Mesendoderm (in vitro differentiated cells): ENCODE results near the gene UQCR10.

Source experiments
- DNase-seq: peaks from one replicate; pipeline ENCODE4 v3.0.0; 2013
- H2AK5ac ChIP-seq: 2 replicates; pipeline ENCODE4 v1.6.1; 2013; ENCODE audit warnings: low read length, inconsistent platforms
- H2BK120ac ChIP-seq: 2 replicates; pipeline ENCODE4 v1.6.1; 2013; ENCODE audit warnings: low read depth, mild to moderate bottlenecking, low read length, moderate library complexity, mixed read lengths
- H2BK15ac ChIP-seq: replicated peaks from 2 replicates; pipeline ENCODE4 v1.6.1; 2013; ENCODE audit warnings: low read depth, mild to moderate bottlenecking, moderate library complexity
- H2BK5ac ChIP-seq: 2 replicates; pipeline ENCODE4 v1.6.1; 2013; ENCODE audit warnings: low read length, inconsistent platforms
- H3K18ac ChIP-seq: 2 replicates; pipeline ENCODE4 v1.6.1; 2013; ENCODE audit warnings: mild to moderate bottlenecking, low read length, mixed read lengths
- H3K23ac ChIP-seq: one replicate; pipeline ENCODE4 v1.6.1; 2013; ENCODE audit warnings: low read length
- H3K27ac ChIP-seq: 2 replicates; pipeline ENCODE4 v1.5.1; 2013; ENCODE audit warnings: low read depth, mild to moderate bottlenecking, inconsistent platforms, low read length, moderate library complexity
- H3K27me3 ChIP-seq: 2 replicates; pipeline ENCODE4 v1.6.1; 2013; ENCODE audit warnings: low read length, control low read depth, mild to moderate bottlenecking, inconsistent platforms; ENCODE audit not compliant: insufficient read depth, poor library complexity
- H3K36me3 ChIP-seq: 2 replicates; pipeline ENCODE4 v1.6.1; 2013; ENCODE audit warnings: low read length, inconsistent platforms; ENCODE audit not compliant: control insufficient read depth, insufficient read depth
- H3K4ac ChIP-seq: one replicate; pipeline ENCODE4 v1.6.1; 2013; ENCODE audit warnings: low read depth, mild to moderate bottlenecking, low read length, moderate library complexity
- H3K4me1 ChIP-seq: 2 replicates; pipeline ENCODE4 v1.6.1; 2013; ENCODE audit warnings: low read depth, low read length, inconsistent platforms; ENCODE audit not compliant: control insufficient read depth
- H3K4me2 ChIP-seq: 2 replicates; pipeline ENCODE4 v1.6.1; 2013; ENCODE audit warnings: low read length
- H3K4me3 ChIP-seq: 2 replicates; pipeline ENCODE4 v1.5.1; 2013; ENCODE audit warnings: mild to moderate bottlenecking, low read length
- H3K56ac ChIP-seq: one replicate; pipeline ENCODE4 v1.6.1; 2013; ENCODE audit warnings: low read length
- H3K79me1 ChIP-seq: 2 replicates; pipeline ENCODE4 v1.6.1; 2013; ENCODE audit warnings: low read length, inconsistent platforms
- H3K79me2 ChIP-seq: 2 replicates; pipeline ENCODE4 v1.6.1; 2013; ENCODE audit warnings: mild to moderate bottlenecking, low read length; ENCODE audit not compliant: control insufficient read depth, insufficient read depth
- H3K9ac ChIP-seq: 2 replicates; pipeline ENCODE4 v1.6.1; 2013; ENCODE audit warnings: low read length, inconsistent platforms
- H4K5ac ChIP-seq: one replicate; pipeline ENCODE4 v1.6.1; 2013; ENCODE audit warnings: low read length
- H4K8ac ChIP-seq: one replicate; pipeline ENCODE4 v1.6.1; 2013; ENCODE audit warnings: low read depth, mild to moderate bottlenecking, control low read depth, low read length, moderate library complexity
- WGBS: extraction: QIAGEN DNeasy Blood & Tissue Kit; methylation state at CpG from one replicate; pipeline ENCODE4 v1.1.7; 2013; ENCODE audit warnings: low lambda C conversion rate, missing lambda C conversion rate; ENCODE audit not compliant: insufficient coverage; ENCODE audit errors: extremely low coverage; 5-methylcytosine and 5-hydroxymethylcytosine counted together

UQCR10 gene

DNA sequence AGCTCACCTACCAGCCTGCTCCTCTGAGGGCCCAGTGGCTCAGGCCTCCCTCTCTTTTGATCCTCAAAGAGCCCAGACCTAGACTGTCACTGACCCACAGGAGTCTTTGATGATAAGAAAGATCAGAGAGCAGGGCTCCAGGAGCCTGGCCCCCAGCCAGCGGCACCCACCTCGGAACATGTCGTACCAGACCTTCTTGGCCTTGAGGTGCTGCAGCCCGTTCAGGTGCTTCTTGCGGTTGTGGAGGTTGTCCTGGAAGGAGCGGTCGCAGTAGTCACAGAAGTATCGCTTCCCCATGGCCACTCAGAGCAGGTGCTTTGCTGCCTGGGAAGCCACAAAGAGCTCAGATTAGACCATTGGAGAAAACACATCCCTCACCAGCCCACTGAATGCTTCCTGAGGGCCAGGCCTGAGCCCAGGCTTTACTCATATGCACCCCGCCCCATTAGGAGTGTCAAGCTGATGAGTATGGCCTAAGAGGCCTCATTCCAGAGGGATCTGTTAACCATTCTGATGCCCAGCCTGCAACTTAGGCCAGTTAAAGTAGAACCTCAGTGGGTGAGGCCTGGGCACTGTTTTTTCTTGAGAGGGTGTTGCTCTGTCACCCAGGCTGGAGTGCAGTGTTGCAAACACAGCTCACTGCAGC lies 18.8 kb upstream of the UQCR10 start:
- Histone ChIP-seq H3K4me2 (no peak overlapping the region), H3K27ac (no peak overlapping the region), H3K36me3 (no peaks in the 10 kb centered on the region), H4K8ac (no peak overlapping the region), H3K27me3 (no peaks in the 10 kb centered on the region), H2BK5ac (no peak overlapping the region), H3K4me1 (no peaks in the 10 kb centered on the region), H3K79me1 (no peaks in the 10 kb centered on the region), H3K79me2 (no peaks in the 10 kb centered on the region), H3K4ac (no peak overlapping the region), H2BK15ac (no peak overlapping the region), H3K18ac (no peak overlapping the region), H3K9ac (no peak overlapping the region), H4K5ac (no peak overlapping the region), H3K23ac (no peak overlapping the region), H3K4me3 (no peak overlapping the region), H2AK5ac (no peak overlapping the region), H2BK120ac (no peak overlapping the region), H3K56ac (no peak overlapping the region)
- no CpG with 5 or more reads among the region's 9 CpGs for WGBS
- no peak for DNase-seq

DNA sequence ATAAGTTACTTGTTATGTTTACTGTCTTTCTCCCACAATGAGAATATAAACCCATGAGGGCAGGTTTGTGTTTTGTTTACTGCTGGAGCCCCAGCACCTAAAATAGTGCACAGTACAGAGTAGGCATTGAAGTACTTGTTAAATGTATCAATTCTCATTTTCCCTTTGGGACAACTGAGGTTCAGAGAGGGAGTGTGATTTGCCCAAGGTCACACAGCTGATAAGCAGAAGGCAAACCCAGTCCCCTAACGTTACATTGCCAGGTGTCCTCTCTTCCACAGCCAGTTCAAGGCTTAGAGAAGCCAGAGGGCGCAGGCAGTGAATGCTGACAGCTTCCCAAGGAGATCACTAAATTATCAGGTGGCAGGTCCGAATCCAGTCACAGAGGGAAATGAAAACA lies 17.1 kb upstream of the UQCR10 start:
- Histone ChIP-seq H3K4me2 (no peak overlapping the region), H3K4me3 (no peak overlapping the region), H3K9ac (no peak overlapping the region), H3K18ac (no peak overlapping the region), H2BK5ac (no peak overlapping the region), H3K4ac (no peak overlapping the region), H4K5ac (no peak overlapping the region), H3K56ac (no peak overlapping the region), H4K8ac (no peak overlapping the region), H2BK120ac (no peak overlapping the region), H3K23ac (no peak overlapping the region), H3K4me1 (no peaks in the 10 kb centered on the region), H3K27me3 (no peaks in the 10 kb centered on the region), H3K79me2 (no peaks in the 10 kb centered on the region), H3K36me3 (no peaks in the 10 kb centered on the region), H3K79me1 (no peaks in the 10 kb centered on the region), H2AK5ac (no peak overlapping the region), H3K27ac (no peak overlapping the region), H2BK15ac (no peak overlapping the region)
- WGBS: no CpG with 5 or more reads among the region's 3 CpGs
- DNase-seq: no peak

DNA sequence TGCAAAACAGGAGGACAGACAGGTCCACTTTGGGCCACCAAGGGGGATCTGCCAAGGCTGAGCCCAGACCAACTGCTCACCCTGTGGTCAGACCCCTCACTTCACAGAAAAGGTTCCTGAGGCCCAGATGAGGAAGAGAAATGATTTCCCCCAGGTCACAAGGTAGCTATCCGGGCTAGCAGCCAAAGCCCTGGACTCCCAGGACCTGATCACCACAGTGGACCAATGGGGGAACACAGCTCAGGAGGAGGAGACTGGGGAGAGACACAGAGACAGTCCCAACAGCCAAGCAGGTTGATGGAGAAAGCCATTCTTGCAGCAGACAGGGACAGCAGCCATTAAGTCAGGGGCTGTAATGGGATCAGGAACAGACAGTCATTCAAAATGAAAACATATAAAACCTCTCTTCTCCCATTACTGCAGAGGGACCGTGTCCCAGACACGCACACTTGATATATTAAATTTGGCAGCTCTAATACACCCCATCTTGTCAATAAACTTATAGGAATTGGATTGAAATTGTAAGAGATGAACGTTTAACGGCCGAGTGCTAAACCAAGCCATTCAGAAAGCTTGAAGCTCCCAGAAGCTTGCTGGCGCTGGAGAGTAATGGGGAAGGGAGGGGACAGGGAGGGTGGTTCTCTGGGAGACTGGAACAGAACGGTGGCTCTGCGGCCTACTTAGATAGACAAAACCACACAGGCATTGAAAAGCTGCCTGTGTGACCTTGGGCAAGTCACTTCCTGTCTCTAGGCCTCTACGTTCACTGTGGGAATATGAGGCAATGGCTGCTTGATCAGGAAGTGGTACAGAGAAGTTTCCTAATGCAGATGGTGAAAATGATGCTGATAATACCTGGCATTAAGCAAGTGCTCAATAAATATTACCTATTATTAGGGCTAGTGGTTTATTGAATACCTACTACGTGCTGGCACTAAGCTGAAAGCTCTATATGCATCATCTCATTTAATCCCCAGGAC lies 16.3 kb upstream of the UQCR10 start:
- Histone ChIP-seq H2BK120ac (no peak overlapping the region), H3K4ac (no peak overlapping the region), H3K4me2 (no peak overlapping the region), H3K36me3 (no peaks in the 10 kb centered on the region), H4K8ac (no peak overlapping the region), H3K79me2 (no peaks in the 10 kb centered on the region), H2BK15ac (no peak overlapping the region), H3K18ac (no peak overlapping the region), H3K9ac (no peak overlapping the region), H3K23ac (no peak overlapping the region), H3K4me3 (no peak overlapping the region), H2AK5ac (no peak overlapping the region), H2BK5ac (no peak overlapping the region), H3K4me1 (no peaks in the 10 kb centered on the region), H3K79me1 (no peaks in the 10 kb centered on the region), H3K27ac (no peak overlapping the region), H3K27me3 (no peaks in the 10 kb centered on the region), H4K5ac (no peak overlapping the region), H3K56ac (no peak overlapping the region)
- no CpG with 5 or more reads among the region's 11 CpGs for WGBS
- DNase-seq: no peak

DNA sequence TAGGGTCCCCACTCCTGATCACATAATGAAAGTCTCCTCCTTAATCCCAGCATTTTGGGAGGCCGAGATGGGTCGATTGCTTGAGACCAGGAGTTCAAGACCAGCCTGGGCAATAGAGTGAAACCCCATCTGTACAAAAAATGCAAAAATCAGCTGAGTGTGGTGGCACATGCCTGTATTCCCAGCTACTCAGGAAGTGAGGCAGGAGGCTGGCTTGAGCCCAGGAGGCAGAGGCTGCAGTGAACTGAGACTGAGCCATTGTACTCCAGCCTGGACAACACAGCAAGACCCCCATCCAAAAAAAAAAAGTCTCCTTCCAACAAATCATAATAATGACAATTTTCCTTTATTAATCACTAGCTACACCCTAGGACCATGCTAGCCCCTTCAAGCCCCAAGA lies 15.5 kb upstream of the UQCR10 start:
- Histone ChIP-seq H3K4me1 (no peaks in the 10 kb centered on the region), H3K79me2 (no peaks in the 10 kb centered on the region), H3K56ac (no peak overlapping the region), H3K4me2 (no peak overlapping the region), H3K36me3 (no peaks in the 10 kb centered on the region), H2AK5ac (no peak overlapping the region), H3K23ac (no peak overlapping the region), H4K8ac (no peak overlapping the region), H3K18ac (no peak overlapping the region), H3K4ac (no peak overlapping the region), H3K27me3 (no peaks in the 10 kb centered on the region), H2BK120ac (no peak overlapping the region), H3K4me3 (no peak overlapping the region), H4K5ac (no peak overlapping the region), H2BK15ac (no peak overlapping the region), H2BK5ac (no peak overlapping the region), H3K27ac (no peak overlapping the region), H3K9ac (no peak overlapping the region), H3K79me1 (no peaks in the 10 kb centered on the region)
- DNase-seq: no peak
- no CpG with 5 or more reads among the region's 2 CpGs for WGBS

DNA sequence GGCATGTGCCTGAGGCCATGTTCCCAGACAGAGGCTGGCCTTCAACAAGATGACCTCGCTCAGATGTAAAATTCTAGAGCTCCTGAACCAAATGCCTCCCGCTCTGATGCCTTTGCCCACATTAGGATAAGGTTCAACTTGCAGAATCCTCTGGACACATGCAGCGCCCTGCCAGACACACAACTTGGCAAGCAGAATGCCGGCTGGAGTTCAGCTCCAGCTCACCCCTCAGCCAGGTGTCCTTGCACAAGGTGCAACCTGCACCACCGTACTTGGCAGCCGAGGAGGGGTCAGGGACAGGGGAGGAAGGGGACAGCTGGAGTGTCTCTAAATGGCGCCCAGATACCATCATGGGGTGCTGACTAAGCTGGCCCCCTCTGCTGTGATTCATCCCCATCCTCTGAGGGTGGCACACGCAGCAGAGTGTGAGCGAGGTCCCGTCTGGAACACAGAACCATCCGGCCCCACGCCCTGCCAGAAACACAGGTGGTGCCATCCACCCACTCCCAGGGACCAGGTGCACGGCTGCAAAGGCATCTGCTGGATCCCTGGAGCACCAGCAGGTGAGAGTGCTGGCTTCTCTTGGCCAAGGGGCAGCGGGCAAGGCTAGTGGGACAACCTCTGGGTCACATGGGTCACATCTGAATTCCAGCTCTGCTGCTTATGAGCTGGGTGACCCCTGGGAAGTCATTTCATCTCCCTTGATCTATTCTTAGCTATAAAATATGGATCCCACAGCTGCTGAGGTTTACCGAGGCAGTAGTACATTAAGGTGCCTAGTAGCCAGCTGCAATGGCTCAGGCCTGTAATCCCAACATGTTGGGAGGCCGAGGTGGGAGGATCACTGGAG lies 13.1 kb upstream of the UQCR10 start:
- Histone ChIP-seq H3K4me1 (no peaks in the 10 kb centered on the region), H3K36me3 (no peaks in the 10 kb centered on the region), H3K4me3 (no peak overlapping the region), H3K9ac (no peak overlapping the region), H3K56ac (no peak overlapping the region), H4K8ac (no peak overlapping the region), H3K4me2 (no peak overlapping the region), H3K79me1 (no peaks in the 10 kb centered on the region), H3K4ac (no peak overlapping the region), H3K18ac (no peak overlapping the region), H3K23ac (no peak overlapping the region), H2BK15ac (no peak overlapping the region), H2AK5ac (no peak overlapping the region), H3K79me2 (no peaks in the 10 kb centered on the region), H4K5ac (no peak overlapping the region), H3K27me3 (no peaks in the 10 kb centered on the region), H2BK5ac (no peak overlapping the region), H2BK120ac (no peak overlapping the region), H3K27ac (no peak overlapping the region)
- no CpG with 5 or more reads among the region's 16 CpGs for WGBS
- DNase-seq: no peak
